ENCODE measurements around the gene ELP1.

DNA sequence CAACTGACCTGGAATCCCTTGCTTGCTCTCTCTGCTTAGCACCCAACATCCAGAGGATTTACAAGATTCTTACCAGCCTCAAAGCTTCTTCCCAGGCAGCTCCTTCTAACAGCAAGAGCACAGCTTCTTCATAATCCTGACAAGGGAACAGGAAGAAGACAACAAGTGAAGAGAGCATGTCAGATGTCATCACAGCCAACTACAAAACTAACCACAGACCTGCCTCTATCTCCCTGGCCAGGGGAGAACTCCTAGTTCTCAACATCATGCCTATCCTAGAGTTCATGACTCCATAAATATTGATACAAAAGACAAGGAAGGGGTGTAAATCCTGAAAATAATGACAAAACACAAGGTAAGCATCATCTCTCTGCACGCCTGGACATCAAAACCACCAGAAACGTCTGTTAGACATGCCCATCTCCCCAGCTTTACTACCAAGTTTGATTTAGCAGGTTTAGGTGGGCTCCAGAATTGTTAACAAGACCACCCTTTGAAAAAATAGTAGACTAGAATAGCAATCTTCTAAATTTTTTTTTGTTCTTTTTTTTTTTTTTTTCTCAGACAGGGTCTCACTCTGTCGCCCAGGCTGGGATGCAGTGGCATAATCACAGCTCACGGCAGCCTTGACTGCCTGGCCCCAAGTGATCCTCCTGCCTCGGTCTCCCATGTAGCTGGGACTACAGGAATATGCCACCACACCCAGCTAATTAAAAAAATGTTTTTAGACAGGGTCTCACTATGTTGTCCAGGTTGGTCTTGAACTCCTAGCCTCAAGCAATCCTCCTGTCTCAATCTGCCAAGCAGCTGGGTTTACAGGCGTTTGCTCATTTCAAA is 51.7 kb downstream of the ELP1 start:
- TF ChIP-seq, protein P1, sequence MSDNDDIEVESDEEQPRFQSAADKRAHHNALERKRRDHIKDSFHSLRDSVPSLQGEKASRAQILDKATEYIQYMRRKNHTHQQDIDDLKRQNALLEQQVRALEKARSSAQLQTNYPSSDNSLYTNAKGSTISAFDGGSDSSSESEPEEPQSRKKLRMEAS (IDR thresholded peaks at IDR 0.05; ENCODE audit: insufficient read depth, insufficient read length): no peak
- TF ChIP-seq MYC (IDR thresholded peaks at IDR 0.05; ENCODE audit: low read depth, low read length) (no peak), POLR2A (IDR thresholded peaks at IDR 0.05; ENCODE audit: low read depth, low read length) (no peak), POLR2AphosphoS5 (IDR thresholded peaks at IDR 0.05; ENCODE audit: insufficient read depth, low read depth, low read length) (no peak), EZH2 (IDR thresholded peaks at IDR 0.05; ENCODE audit: borderline replicate concordance, low read depth, low read length, severe bottlenecking) (no peak), GATA2 (IDR thresholded peaks at IDR 0.05; ENCODE audit: insufficient read depth, insufficient read length, low read depth, low read length) (no peak), JUN (IDR thresholded peaks at IDR 0.05; ENCODE audit: borderline replicate concordance, insufficient read depth, insufficient read length, low read depth) (no peak), FOS (IDR thresholded peaks at IDR 0.05; ENCODE audit: borderline replicate concordance, insufficient read depth, low read length) (no peak)
- TF ChIP-seq, protein P2, sequence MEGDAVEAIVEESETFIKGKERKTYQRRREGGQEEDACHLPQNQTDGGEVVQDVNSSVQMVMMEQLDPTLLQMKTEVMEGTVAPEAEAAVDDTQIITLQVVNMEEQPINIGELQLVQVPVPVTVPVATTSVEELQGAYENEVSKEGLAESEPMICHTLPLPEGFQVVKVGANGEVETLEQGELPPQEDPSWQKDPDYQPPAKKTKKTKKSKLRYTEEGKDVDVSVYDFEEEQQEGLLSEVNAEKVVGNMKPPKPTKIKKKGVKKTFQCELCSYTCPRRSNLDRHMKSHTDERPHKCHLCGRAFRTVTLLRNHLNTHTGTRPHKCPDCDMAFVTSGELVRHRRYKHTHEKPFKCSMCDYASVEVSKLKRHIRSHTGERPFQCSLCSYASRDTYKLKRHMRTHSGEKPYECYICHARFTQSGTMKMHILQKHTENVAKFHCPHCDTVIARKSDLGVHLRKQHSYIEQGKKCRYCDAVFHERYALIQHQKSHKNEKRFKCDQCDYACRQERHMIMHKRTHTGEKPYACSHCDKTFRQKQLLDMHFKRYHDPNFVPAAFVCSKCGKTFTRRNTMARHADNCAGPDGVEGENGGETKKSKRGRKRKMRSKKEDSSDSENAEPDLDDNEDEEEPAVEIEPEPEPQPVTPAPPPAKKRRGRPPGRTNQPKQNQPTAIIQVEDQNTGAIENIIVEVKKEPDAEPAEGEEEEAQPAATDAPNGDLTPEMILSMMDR (IDR thresholded peaks at IDR 0.05; ENCODE audit: extremely low read depth in 1 of 2, insufficient read depth in 1 of 2, low read depth in 1 of 2, low read length in 2 of 2): no peak

All from endothelial cell of umbilical vein (primary cell).